GM15510 (cell line): ENCODE measurements around the gene LRRC25.

ENCODE experiments used
- POLR2A ChIP-seq: IDR thresholded peaks from 3 replicates; pipeline ENCODE4 v1.6.1; 2011; ENCODE audit warnings: borderline replicate concordance; ENCODE audit not compliant: insufficient read length; ENCODE audit errors: extremely low read depth

LRRC25 gene

GRCh38 chr19:18386543-18387271 is 10.7 kb downstream of the LRRC25 start:
- TF ChIP-seq POLR2A = no peak

DNA sequence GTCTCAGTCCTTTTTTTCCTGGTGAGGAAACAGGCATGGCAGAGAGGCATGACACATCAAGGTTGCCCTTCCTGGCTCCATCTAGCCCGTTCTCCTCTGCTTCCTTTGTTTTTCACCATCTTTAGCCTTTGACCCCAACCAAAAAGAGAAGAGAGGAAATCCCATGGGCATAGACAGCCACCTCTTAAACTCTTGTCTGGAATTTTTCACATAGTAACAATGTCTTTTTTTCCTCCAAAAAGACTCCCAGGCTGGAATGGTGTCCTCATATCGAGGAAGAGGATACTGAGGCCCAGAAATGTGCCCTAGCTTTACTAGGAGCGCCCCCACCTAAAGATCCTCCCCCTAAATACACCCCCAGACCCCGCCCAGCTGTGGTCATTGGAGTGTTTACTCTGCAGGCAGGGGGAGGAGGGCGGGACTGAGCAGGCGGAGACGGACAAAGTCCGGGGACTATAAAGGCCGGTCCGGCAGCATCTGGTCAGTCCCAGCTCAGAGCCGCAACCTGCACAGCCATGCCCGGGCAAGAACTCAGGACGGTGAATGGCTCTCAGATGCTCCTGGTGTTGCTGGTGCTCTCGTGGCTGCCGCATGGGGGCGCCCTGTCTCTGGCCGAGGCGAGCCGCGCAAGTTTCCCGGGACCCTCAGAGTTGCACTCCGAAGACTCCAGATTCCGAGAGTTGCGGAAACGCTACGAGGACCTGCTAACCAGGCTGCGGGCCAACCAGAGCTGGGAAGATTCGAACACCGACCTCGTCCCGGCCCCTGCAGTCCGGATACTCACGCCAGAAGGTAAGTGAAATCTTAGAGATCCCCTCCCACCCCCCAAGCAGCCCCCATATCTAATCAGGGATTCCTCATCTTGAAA is 11.5 kb downstream of the LRRC25 start, which contains the start of gene GDF15:
Gene GDF15, plus strand, starts transcription at position 484 of the 868 bp plus-strand sequence. Its CDS starts 32 bp downstream, at position 516.
- peak; percentile 71 for TF ChIP-seq POLR2A

- no peak for TF ChIP-seq POLR2A
Observed at GRCh38 chr19:18385359-18385674, 12.1 kb downstream of the LRRC25 start.

- no peak for TF ChIP-seq POLR2A
Observed at GRCh38 chr19:18384775-18385174, 12.6 kb downstream of the LRRC25 start.

- TF ChIP-seq POLR2A = no peak
Observed at GRCh38 chr19:18380843-18381242, 16.6 kb downstream of the LRRC25 start.

- no peak for TF ChIP-seq POLR2A
Observed at GRCh38 chr19:18379803-18380747, 17.3 kb downstream of the LRRC25 start.

GRCh38 chr19:18377026-18377425 is 20.4 kb downstream of the LRRC25 start:
- TF ChIP-seq POLR2A = no peak

DNA sequence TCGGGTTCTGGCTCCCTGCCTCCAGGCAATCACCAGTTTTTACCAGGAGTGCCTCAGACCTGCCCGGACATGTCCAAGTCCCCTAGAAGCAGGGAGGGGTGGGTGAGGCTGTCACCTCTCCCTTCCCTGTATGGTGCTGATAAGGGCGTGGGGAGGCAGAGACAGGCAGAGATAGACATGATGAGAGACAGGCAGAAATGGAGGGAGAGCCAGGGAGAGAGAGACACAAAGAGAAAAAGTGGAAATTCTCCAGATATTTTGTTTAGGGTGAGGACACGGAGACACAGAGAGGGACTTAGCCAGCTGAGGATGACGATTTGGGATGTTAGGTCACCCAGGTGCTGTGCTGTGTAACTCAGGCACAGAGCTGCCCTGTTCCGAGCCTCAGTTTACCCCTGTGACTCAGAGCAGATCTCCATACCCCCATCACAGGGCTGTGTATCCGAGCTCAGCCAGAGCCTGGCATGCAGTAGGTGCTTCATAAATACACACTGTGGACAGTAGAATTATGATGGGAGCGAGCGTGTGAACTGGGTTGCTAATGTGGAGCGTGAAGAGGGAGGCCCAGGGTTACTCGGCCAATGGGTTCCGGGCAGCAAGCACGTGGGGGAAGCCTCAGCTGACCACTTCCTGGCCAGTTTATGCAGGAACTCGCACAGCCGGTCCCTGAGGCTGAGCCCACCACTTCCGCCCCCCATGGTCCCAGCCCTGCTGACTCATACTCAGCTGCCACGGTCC is 23.4 kb downstream of the LRRC25 start:
- TF ChIP-seq POLR2A = peak; percentile 55

DNA sequence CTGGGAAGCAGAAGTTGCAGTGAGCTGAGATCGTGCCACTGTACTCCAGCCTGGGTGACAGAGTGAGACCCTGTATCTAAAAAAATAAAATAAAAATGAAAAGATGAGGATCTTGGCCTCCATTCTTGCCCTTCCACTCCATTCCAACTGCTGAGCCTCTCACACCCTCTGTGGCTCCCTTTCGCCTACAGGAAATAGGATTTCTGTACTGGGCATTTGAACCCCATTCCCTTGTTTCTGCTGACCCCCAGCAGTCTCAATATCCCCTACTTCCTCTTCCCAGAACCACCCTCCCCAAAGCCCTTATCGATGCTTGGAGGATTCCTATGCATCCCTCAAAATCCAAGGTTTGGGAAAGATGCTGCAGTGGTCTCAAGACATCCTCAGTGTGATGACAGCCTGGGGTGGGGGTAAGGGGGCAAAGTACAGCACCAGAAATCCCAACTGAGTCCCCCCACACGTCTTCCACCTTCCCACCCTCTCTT is 24.0 kb downstream of the LRRC25 start:
- TF ChIP-seq POLR2A = no peak

GRCh38 chr19:18368504-18369222 is 28.8 kb downstream of the LRRC25 start:
- TF ChIP-seq POLR2A = no peak

DNA sequence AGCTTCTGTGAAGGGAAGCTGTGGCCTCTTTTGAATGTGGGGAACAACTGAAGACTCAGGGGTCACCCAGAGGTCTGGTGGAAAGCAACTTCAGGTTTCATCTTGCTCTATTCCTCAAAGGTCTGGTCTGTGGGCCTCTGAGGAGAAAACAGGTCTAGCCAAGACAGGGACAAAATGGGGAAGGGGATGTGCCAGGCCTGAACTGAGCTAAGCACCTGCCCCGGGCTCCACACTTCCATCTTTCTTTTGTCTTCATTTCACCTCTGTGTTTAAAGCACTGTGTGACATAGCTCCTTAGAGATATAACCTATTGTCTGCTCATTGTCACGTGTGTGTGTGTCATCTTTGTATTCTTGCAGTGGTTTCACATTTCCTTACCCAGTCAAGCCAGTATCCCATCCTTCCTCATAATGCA is 31.4 kb downstream of the LRRC25 start:
- TF ChIP-seq POLR2A = no peak

GRCh38 chr19:18364826-18365528 is 32.4 kb downstream of the LRRC25 start:
- TF ChIP-seq POLR2A = no peak

GRCh38 chr19:18363787-18364186 is 33.6 kb downstream of the LRRC25 start:
- no peak for TF ChIP-seq POLR2A
